ENCODE data around the gene CTSL. TPM values are rescaled to one million over a fixed set of nuclear protein-coding genes. Genes with fewer than 3 reads are reported as not detected.

The CTSL gene
- total and polyA plus RNA-seq, 2 experiments from 2014 or later: 34.5 to 35.3 TPM

- no peaks in the 10 kb centered on the region for H3K9me3 Mint-ChIP-seq
- no peaks in the 10 kb centered on the region for H3K27me3 ChIP-seq (ENCODE audit: insufficient read depth)
- peaks cover 21% of the 10 kb centered on the region for H3K79me2 ChIP-seq (replicated peaks; ENCODE audit: insufficient read depth)
- no peaks in the 10 kb centered on the region for H3K4me1 ChIP-seq (ENCODE audit: insufficient read depth)
- H3K4me2 ChIP-seq: no peak overlapping the region
- H3K27me3 Mint-ChIP-seq (ENCODE audit: insufficient read depth, low read depth, poor library complexity): no peaks in the 10 kb centered on the region
- no peaks in the 10 kb centered on the region for H3F3A ChIP-seq (replicated peaks; ENCODE audit: low read depth)
- ATAC-seq: no peak
- no peak overlapping the region for H3K4me3 ChIP-seq
- H3K36me3 ChIP-seq (ENCODE audit: insufficient read depth): peaks cover 45% of the 10 kb centered on the region
- H3K4me3 Mint-ChIP-seq: no peak overlapping the region
- H2AFZ ChIP-seq: no peak overlapping the region
- H3K36me3 Mint-ChIP-seq (ENCODE audit: low read depth): peaks cover 77% of the 10 kb centered on the region
- no peak for DNase-seq (ENCODE audit: low spot score)
- peaks cover 6% of the 10 kb centered on the region; the same call in 1 of the 2 replicates for H4K20me1 ChIP-seq (replicated peaks; ENCODE audit: insufficient read depth)
- no peaks in the 10 kb centered on the region for H3K9me2 ChIP-seq (ENCODE audit: insufficient read depth)
- no peak for TF ChIP-seq ETS1 (IDR thresholded peaks at IDR 0.05)
- TF ChIP-seq ZNF462 (CRISPR knock-in tag; IDR thresholded peaks at IDR 0.05): no peak
- TF ChIP-seq EZH2 (IDR thresholded peaks at IDR 0.05; ENCODE audit: low read depth, unreplicated experiment): no peak
- no peak for TF ChIP-seq ZNF331 (CRISPR knock-in tag; IDR thresholded peaks at IDR 0.05; ENCODE audit: low read depth)
- TF ChIP-seq CTCF (conservative IDR thresholded peaks at IDR 0.05; ENCODE audit: low read depth in 2 of 2): no peak
- H3K4me1 Mint-ChIP-seq: no peaks in the 10 kb centered on the region; the same call in 2 of the 3 replicates
- no peak overlapping the region for H3K27ac Mint-ChIP-seq
- no peak overlapping the region for H3K27ac ChIP-seq (ENCODE audit: low read depth)
Observed at GRCh38 chr9:87696641-87697040, 29.3 kb upstream of the CTSL start.
